GM18867 (cell line): ENCODE results near the gene CYBA.
"Not testable (repeated sequence)": the region's sequence is repeated elsewhere in the genome, so short reads cannot be mapped to it uniquely, and the experiment has no call there.

Experiments
- ATAC-seq: cut with Tn5 transposase; IDR thresholded peaks from one replicate; pipeline ENCODE4 v1.9.1; 2021; ENCODE audit warnings: mild to moderate bottlenecking, moderate library complexity; ENCODE audit not compliant: unreplicated experiment

The CYBA gene

GRCh38 chr16:88686439-88687253, 35.8 kb upstream of the CYBA start, which contains the start of gene SNAI3:
Gene SNAI3, minus strand, starts transcription at chr16:88686507. Its CDS starts 101 bp downstream, at chr16:88686406.
- peak; percentile 74 for ATAC-seq

DNA sequence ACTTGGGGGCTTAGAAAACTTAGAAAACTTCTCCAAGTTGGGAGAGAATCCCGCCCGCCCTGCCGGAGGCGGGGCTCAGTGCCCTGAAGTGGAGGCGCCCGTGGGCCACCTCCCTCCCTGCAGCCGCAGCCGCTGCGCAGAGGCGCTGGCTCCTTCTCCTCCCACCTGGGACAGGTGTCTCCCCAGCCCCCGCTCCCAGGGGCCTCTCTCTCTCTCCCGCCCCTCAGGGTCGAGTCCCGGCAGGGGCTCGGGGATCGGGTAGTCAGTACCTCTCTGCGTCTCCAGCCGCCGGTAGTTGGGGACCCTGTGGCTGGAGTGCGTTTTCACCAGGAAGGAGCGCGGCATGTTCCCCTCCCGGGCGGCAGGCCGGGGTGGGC, 35.2 kb upstream of the CYBA start:
- ATAC-seq, result peak; percentile 5

- no peak for ATAC-seq
Observed at GRCh38 chr16:88685156-88686061, 34.6 kb upstream of the CYBA start.

GRCh38 chr16:88684569-88685155, 33.8 kb upstream of the CYBA start:
- ATAC-seq, result no peak

DNA sequence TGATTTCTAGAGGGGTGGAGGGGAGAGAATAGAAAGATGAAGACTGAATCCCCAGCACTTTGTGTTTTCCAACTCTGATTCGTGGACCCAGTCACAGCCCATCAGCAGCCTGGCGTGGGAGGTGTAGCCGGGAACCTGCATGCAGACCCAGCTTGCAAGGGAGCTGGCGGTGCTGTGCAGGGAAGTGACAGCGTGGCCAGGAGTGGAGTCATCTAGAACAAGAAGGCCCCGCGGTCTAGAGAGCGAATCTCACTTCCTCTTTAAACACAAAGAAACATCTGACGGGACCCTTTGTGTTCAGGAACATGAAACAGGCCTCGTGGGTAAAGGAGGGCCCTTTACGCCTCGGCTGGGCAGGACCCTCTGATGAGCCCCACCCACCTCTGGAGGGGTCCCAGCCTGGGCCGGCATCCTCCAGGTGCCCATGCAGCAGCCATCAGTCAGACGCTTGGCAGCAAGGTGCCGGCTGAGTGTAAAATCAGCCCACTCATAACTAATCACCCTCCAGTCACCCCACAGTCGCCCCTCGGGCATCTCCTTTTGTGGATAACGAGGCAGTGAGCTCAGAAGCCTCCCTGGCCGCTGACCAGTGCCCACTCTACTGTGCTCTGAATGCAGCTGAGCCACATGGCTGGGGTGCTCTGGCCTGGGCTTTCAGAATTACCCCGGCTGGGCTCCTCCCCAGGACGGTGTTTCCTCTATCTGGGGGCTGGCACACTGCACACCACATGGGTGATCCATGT, 31.0 kb upstream of the CYBA start:
- peak; percentile 60 for ATAC-seq

DNA sequence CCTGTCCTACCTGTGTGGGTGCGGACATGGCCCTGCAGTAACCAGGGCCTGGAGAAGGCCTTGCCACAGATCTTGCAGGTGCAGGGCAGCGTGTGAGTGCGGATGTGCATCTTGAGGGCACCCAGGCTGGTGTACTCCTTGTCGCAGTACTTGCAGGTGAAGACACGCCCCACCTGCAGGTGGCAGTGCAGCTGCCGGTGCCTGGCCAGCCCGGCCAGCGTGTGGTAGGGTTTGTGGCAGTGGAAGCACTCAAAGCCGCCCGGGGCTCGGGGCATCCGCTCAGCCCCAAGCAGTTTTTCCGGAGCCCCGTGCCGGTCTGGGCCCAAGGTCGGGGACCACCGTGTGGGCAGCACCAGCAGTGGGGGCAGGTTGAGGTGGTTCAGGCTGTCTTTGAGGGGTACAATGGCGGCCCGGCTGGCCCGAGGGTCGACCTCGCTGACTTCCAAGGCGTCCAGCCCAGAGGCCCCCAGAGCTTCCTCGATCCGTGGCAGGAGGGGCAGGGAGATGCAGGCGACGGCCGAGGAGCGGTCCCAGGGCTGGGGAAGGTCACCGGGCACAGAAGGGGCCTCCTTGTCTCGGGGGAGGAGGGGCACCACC, 30.3 kb upstream of the CYBA start:
- ATAC-seq, result peak; percentile 51

DNA sequence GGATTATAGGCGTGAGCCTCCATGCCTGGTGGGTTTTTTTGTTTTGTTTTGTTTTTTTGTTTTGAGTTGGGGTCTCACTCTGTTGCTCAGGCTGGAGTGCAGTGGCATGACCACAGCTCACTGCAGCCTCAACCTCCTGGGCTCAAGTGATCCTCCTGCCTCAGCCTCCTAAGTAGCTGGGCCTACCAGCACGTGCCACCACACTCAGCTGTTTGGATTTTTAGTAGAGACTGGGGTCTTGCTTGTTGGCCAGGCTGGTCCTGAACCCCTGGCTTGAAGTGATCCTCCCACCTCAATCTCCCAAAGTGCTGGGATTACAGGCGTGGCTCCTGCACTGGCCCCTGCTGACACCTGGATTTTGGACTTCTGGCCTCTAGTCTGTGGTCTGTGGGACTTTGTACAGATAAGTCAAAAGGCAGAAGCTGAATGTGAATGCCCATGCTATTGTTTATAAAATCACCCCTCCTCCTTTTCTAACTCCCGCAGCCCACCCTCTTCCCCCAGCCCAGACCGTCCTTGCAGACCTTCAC, 29.8 kb upstream of the CYBA start:
- no peak for ATAC-seq

GRCh38 chr16:88678224-88678979, 27.5 kb upstream of the CYBA start:
- no peak for ATAC-seq

DNA sequence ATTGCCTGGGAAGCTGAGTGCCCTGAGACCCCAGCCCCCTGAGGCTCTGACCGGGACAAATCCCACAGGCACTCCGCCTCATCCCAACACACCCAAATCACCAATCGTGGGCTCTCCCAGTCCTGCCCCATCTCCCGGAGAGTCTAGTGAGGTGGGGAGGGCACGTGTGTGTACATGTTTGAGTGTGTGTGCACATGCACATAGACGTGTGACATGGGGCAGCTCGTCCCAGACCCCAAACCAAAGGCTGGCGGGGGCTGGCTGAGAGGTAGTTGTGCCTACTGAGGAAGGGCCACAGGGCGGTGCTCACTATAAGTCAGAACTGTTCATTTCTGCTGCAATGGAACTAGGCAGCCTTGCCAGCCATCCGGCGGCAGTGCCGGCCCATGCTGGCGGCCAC, 26.9 kb upstream of the CYBA start:
- ATAC-seq, result no peak

DNA sequence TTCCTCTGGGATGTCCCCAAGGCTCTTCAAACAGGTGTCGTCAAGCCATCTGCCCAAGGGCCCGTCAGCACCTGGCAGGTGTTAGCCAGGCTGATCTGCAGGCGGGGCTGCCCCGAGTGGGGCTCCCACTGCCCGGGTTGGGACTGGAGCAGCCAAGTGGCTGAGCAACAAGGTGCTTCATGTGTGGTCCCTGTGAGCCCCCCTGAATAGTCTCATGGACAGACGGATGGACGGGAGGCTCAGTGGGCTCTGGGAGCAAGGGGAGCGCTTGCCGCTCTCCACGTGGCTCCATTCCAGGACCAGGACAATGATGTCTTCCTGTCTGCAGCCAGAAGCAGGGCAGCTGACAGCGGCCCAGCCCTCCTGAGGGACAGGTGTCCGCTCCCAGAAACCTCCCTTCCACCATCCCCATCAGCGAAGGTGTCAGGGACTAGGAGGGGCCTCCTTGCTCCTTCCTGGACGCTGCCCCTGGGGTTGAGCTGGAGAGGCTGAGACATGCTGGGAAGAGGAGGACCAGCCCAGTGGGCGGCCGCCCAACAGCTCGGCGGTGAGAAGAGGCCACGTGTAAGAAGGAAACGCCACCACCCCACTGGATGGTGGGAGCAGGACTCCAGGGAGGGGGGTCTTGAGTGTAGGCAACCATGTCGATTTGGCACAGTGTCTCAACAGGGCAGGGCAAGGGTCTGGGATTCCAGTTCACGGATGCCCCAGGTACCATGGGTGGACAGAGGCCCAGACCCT, 25.8 kb upstream of the CYBA start:
- no peak for ATAC-seq

GRCh38 chr16:88673716-88674379, 23.0 kb upstream of the CYBA start:
- ATAC-seq, result no peak

GRCh38 chr16:88672776-88673175, 21.9 kb upstream of the CYBA start:
- no peak for ATAC-seq

GRCh38 chr16:88671806-88672205, 21.0 kb upstream of the CYBA start:
- ATAC-seq, result no peak

GRCh38 chr16:88669980-88670379, 19.1 kb upstream of the CYBA start:
- ATAC-seq, result no peak

- not testable (repeated sequence) for ATAC-seq
Observed at GRCh38 chr16:88669493-88669892, 18.6 kb upstream of the CYBA start.

- no peak for ATAC-seq
Observed at GRCh38 chr16:88667461-88667860, 16.6 kb upstream of the CYBA start.

DNA sequence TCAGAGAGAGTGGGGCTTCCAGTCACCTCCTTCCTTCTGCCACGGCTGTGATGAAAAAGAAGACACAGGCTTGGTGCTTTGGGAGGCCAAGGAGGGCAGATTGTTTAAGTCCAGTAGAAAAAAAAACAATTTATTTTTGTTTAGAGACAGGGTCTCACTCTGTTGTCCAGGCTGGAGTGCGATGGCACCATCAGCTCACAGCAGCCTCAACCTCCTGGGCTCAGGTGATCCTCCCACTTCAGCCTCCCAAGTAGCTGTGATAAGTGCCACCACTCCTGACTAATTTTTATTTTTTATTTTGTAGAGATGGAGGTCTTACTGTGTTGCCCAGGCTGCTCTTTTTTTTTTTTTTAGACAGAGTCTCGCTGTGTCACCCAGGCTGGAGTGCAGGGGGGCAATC, 14.7 kb upstream of the CYBA start:
- ATAC-seq, result no peak

- ATAC-seq, result no peak
Observed at GRCh38 chr16:88665148-88665547, 14.3 kb upstream of the CYBA start.
